CD4-positive, alpha-beta T cell treated with Interleukin-17A for 4 hours (primary cell): ENCODE data around the gene P2RX4.
A peak's percentile ranks its signal among the peaks of the same experiment; 100 is the strongest.
"Not testable (repeated sequence)": the region's sequence is repeated elsewhere in the genome, so short reads cannot be mapped to it uniquely, and the experiment has no call there.

Experiments
- DNase-seq: peaks from one replicate; pipeline ENCODE4 v3.0.0-alpha.2; 2020; ENCODE audit warnings: mixed read lengths

The P2RX4 gene

DNA sequence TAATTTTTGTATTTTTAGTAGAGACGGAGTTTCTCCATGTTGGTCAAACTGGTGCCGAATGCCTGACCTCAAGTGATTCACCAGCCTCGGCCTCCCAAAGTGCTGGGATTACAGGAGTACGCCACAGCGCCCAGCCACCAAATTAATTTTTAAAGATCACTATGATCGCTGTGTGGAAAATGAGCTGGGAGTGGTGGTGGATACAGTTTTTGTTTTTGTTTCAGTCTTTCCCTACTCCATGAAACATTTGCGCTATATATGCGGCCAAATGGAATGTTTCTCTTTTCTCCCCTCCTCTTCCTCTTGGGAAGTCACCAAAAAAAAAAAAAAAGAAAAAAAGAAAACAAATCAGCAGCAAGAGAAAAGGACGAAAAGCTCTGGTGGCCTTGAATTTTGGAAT, 20.8 kb upstream of the P2RX4 start:
- no peak for DNase-seq

DNA sequence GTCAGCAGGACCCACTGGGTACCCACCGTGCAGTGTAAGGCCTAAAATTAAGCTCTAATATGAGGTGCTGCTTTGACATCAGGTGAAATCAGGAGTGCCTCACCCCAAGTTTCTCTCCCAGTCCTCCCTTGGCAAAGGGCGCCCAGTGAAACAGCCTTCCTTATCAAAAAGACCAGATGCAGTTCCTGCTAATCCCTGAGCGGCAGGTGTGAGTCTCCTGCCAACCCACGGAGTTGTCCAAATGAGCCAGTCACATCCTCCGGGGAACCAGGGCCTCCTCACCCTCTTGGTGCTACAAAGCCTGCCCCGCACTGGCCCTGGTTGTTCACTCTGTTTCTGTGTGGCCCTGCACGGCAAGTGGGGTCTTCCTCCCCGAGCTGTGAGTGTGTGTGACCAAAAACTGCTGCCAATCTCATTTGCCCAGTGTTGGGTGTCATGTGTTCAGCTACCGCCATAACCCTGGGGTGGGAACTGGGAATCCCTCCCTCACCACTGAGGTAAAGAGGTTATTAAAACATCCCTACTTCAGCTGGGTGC, 20.2 kb upstream of the P2RX4 start:
- no peak for DNase-seq

DNA sequence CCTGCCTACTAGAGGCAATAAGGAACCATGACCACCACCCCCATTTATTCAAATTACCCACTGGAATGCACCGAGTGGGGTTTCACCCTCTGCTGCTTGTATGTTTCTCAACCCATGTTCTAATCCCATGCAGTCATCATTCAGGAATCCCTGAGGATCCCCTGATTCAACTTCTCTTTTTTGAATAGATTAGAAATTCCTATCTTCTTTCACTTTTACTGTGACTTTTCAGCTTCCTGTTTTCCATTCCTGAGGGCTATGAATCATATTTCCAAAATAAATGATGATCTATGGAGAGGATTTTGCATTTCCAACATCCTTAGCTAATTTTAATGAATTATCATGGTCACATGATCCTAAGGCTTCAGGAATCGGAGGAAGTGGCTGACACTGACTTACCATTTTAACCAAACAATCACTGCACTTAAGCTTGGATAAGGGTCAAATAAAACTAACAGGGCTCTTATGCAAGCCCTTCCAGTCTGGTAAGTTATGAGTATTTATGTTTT, 19.4 kb upstream of the P2RX4 start:
- DNase-seq = no peak

DNA sequence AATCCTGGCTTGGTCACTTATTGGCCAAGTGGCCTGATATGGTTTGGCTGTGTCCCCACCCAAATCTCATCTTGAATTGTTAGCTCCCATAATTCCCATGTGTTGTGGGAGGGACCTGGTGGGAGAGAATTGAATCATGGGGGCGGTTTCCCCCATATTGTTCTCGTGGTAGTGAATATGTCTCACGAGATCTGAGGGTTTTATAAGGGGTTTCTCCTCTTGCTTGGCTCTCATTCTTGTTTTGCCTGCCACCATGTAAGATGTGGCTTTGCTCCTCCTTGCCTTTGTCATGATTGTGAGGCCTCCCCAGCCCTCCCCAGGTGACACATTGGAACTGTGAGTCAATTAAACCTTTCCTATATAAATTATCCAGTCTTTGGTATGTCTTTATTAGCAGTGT, 18.8 kb upstream of the P2RX4 start:
- no peak for DNase-seq

- peak; percentile 21 for DNase-seq
These were observed 13.0 kb upstream of the P2RX4 start for GRCh38 chr12:121196902-121197301.

- no peak for DNase-seq
These were observed 11.0 kb upstream of the P2RX4 start for GRCh38 chr12:121198949-121199348.

- not testable (repeated sequence) for DNase-seq
These were observed 8.8 kb upstream of the P2RX4 start for GRCh38 chr12:121201140-121201539.

DNA sequence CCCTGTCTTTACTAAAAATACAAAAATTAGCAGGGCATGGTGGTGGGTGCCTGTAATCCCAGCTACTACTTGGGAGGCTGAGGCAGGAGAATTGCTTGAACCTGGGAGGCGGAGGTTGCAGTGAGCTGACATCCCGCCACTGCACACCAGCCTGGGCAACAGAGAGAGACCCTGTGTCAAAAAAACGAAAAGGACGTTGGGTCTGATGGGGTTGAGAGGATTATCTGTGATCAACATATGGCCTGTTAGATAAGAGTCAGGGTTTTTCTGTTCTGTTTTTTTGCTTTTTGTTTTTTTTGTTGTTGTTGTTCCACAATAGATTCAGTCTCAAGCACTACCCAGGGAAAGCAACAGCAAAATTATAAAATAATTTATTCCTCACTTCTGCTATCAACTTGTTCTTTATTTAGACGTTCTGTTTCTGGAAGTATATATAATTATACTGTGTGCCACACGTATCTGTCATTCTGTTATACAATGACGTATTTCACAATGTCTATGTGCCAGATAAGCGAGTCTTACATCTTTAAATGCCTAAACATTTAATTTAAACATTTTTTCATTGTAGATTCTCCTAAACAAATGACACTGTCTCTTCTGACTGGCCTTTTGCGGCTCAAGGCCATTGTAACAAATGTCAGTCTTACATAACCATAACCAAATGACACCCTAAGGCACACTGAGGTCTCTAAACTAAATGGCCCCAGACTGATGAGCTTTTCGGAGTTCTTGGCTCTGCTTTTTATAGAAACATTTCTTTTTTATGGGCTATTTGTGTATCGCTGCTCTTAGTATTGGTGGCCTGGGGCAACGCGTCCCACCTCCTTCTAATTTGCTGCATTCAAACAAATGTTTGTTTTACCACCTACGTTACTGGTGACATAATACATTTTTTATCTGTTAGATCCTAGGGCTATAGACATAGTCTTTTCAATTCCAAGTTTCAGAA, 7.2 kb upstream of the P2RX4 start:
- no peak for DNase-seq

GRCh38 chr12:121203482-121203881, 6.4 kb upstream of the P2RX4 start:
- DNase-seq = no peak

- DNase-seq = no peak
These were observed 4.4 kb upstream of the P2RX4 start for GRCh38 chr12:121205491-121205890.

GRCh38 chr12:121208571-121208970, 1.4 kb upstream of the P2RX4 start:
- DNase-seq = not testable (repeated sequence)

- DNase-seq = no peak
These were observed 708 bp upstream of the P2RX4 start for GRCh38 chr12:121209221-121209620.

DNA sequence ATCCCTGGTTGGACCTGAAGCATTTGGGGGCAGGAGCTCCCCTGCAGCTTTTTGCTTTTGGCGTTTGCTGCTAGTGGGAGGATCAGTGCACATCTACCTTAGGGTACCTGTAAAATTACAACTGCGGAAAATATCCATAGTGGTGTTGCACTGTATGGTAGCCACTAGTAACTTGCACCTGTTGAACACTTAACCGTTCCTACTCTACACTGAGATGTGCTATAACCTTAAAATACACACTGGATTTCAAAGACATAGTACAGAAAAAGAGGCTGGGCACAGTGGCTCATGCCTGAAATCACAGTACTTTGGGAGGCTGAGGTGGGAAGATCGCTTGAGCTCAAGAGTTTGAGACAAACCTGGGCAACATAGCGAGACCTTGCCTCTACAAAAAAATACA, 2.9 kb downstream of the P2RX4 start:
- no peak for DNase-seq

DNA sequence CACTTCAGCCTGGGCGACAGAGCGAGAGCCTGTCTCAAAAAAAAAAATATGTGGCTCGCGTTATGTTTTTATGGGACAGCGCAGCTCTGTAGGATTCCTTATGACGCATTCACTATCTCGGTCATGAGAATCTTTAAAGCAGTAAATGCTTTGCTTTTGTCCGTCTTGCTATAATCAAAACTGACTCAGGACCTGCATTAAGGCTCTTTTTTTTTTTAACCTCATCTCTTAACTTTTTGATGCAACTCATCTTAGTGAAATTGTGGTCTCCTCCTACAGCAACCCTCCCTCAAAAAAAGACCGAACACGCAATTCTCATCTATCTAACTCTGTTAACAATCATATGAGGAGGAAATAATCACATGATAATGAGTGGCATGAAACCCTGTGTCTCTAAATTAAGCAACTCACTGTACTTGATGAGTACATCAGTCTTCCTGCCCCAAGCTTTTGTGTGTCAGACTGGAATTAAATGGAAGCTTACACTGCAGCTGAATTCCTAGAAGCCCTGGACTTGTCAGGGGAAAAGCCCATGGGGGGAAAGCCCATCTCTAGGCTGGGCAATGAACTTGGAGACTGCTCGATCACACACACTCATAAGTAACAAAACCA, 4.3 kb downstream of the P2RX4 start:
- no peak for DNase-seq

GRCh38 chr12:121214855-121215745, 5.2 kb downstream of the P2RX4 start:
- DNase-seq = no peak

GRCh38 chr12:121216102-121216501, 6.2 kb downstream of the P2RX4 start:
- no peak for DNase-seq

DNA sequence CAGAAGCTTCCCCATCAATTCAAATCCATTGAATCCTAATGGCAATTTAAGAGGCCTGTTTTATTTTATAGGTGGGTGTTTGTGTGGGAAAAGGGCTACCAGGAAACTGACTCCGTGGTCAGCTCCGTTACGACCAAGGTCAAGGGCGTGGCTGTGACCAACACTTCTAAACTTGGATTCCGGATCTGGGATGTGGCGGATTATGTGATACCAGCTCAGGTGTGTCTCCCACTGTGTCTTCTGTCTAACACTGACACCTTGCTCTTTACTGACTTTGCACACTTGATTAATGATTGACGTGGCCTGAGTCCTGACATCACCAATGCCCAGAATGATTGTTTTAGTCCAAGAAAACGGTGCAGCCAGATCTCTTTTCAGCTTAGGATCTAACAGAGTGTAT, 7.1 kb downstream of the P2RX4 start:
- DNase-seq = no peak

GRCh38 chr12:121217761-121218160, 7.8 kb downstream of the P2RX4 start:
- DNase-seq = no peak

GRCh38 chr12:121218588-121219352, 8.8 kb downstream of the P2RX4 start:
- DNase-seq = no peak

- DNase-seq = no peak
These were observed 9.5 kb downstream of the P2RX4 start for GRCh38 chr12:121219353-121219986.

DNA sequence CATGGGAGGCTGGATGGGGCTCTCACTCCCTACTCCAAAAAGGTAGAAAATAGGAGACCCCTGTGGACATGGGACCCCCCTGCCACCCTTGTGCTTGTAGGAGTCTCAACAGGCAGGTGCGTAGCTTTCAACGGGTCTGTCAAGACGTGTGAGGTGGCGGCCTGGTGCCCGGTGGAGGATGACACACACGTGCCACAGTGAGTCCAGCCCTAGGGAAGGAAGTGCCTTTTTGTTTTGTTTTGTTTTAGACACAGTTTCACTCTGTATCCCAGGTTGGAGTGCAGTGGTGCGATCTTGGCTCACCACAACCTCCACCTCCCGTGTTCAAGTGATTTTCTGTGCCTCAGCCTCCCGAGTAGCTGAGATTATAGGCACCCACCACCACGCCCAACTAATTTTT, 12.9 kb downstream of the P2RX4 start:
- DNase-seq = peak; percentile 51
